ENCODE results near the gene LIPC.

- no peak for TF ChIP-seq EP300 (IDR thresholded peaks at IDR 0.05; ENCODE audit: borderline replicate concordance in 1 of 2, low read depth in 1 of 2, low read length in 1 of 2)
- TF ChIP-seq CTCF (IDR thresholded peaks at IDR 0.05), result no peak
- no peak for TF ChIP-seq RAD21 (IDR thresholded peaks at IDR 0.05; ENCODE audit: low read length)
- no peak for TF ChIP-seq TAF1 (IDR thresholded peaks at IDR 0.05; ENCODE audit: borderline replicate concordance, low read depth, low read length)
- TF ChIP-seq RCOR1 (IDR thresholded peaks at IDR 0.05; ENCODE audit: low read length), result no peak
- no peak for TF ChIP-seq YY1 (IDR thresholded peaks at IDR 0.05; ENCODE audit: low read depth)
- TF ChIP-seq SMC3 (IDR thresholded peaks at IDR 0.05; ENCODE audit: low read depth, low read length), result no peak
These were observed 84.0 kb downstream of the LIPC start for GRCh38 chr15:58515807-58516206.
